GF-D8 (cell line): Measurements from ENCODE around the gene CCDC85B.

Experiments used
- DNase-seq: peaks from one replicate; lab custom pipeline; 2025; lab: John Stamatoyannopoulos, UW

CCDC85B gene

GRCh38 chr11:65911682-65912568, 21.5 kb downstream of the CCDC85B start:
- no peak for DNase-seq

- no peak for DNase-seq
Observed at GRCh38 chr11:65912845-65913244, 22.4 kb downstream of the CCDC85B start.

GRCh38 chr11:65915101-65915820, 24.8 kb downstream of the CCDC85B start:
- no peak for DNase-seq

GRCh38 chr11:65915821-65916251, 25.4 kb downstream of the CCDC85B start:
- DNase-seq, result no peak

DNA sequence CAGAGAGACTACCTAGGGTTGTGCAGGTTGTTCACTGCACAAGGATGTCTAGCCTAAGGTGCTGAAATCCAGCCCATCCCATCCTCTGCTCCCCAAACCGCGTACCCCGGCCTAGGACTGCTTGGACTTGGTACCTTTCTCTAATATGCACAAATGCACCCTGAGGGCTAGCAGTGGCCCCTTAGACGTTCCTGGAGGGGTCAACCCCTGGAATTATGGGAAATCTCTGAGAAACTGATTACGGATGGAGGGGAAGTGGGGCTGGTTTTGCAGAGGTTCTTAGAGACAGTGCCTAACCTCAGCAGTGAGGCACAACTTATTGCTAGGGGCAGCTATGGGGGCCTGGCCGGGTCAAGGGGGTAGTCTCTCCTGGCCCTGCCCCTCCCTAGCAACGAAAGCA, 25.9 kb downstream of the CCDC85B start:
- DNase-seq, result no peak

DNA sequence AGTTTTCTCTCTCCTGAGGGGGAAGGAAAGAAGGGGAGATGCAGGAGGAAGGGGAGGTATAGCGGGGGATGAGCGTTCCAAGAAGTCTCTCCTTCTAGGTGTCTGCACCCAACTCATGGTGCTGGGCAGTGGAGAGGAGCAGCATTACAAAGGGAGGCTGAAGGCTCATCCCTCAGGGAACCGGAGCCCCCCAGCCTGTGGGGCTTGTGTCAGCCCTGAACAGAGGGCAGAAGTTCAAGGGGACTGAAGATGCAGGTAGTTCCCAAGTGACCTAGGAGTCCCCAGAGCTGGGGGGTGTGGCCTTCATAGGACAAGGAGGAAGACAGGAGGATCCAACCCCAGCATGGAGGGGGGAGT, 26.6 kb downstream of the CCDC85B start:
- DNase-seq, result no peak

DNA sequence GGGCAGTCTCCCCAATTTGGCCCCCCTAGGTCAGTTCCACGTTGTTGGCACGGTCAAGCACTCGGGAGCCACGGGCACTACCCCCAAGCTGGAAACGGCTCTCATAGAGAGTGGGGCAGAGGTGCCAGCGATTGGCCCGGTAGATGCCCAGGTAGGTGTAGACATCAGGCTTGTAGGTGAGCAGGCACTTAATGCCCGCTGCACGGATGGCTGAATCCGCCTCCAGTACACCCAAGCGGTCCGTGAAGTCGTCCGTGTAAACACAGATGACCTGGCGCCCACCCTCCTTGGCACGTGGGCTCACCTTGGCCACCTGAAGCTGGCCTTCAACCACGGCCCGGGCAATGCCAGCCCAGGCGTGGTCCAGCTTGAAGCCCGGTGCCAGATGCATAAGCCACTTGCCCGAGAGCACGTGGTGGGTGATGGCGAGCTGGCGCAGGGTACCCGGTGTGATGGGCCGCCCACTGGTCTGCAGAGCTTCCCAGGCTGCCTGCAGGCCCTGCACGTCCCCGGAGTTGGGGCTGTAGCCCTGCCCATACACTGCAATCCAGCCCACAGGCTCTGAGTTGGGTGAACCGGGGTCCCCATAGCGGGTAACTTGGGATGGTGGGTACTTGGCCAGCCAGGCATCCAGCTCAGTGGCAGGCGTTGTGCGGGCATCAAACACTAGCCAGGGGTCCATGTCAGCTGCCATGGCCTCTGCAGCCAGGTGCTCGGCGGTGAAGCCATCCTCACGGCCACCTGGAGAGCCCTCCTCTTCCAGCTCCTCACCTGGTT, 27.1 kb downstream of the CCDC85B start:
- DNase-seq, result no peak

- no peak for DNase-seq
Observed at GRCh38 chr11:65918211-65919140, 28.0 kb downstream of the CCDC85B start, which contains the start of gene C11orf68. Gene C11orf68, minus strand, starts transcription at chr11:65919062. Its CDS starts 31 bp downstream, at chr11:65919031.

DNA sequence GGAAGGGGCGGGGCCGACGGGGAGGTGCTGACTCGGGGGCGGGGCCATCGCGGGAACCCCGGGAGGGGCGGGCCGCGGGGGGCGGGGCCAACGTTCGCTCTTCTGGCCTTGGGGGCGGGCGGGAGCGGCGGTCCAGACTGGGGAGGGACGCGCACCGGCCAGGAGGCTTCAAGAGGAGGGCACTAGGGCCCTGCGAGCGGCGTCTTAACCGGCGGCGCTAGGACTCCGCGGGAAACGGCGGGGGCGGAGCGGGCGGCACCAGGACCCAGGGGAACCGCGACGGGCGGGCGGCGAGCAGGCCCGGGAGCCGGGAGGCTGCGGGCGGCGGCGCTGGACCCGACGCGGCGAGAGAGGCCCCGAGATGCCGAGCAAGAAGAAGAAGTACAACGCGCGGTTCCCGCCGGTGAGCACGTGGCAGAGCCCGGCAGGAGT, 28.7 kb downstream of the CCDC85B start, which contains the start of gene DRAP1:
DRAP1 (plus strand) TSS at position 286 of the 432 bp plus-strand sequence; CDS start at position 362, 76 bp downstream.
- DNase-seq, result peak; percentile 92

GRCh38 chr11:65919573-65920371, 29.3 kb downstream of the CCDC85B start:
- no peak for DNase-seq

DNA sequence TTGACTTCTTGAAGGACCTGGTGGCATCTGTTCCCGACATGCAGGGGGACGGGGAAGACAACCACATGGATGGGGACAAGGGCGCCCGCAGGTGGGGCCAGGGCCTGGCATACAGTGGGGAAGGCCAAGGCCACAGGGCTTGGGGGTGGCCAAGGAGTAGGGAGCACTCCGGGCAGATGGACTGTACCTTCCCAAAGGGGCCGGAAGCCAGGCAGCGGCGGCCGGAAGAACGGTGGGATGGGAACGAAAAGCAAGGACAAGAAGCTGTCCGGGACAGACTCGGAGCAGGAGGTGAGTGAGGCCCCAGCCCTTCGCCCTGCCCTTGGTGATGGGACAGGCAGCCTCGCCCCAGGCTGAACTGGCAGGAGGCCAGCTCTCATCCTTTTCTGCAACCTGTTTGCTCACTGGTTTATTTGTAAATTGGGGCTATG, 29.9 kb downstream of the CCDC85B start:
- DNase-seq, result no peak

- no peak for DNase-seq
Observed at GRCh38 chr11:65921033-65921555, 30.6 kb downstream of the CCDC85B start.

DNA sequence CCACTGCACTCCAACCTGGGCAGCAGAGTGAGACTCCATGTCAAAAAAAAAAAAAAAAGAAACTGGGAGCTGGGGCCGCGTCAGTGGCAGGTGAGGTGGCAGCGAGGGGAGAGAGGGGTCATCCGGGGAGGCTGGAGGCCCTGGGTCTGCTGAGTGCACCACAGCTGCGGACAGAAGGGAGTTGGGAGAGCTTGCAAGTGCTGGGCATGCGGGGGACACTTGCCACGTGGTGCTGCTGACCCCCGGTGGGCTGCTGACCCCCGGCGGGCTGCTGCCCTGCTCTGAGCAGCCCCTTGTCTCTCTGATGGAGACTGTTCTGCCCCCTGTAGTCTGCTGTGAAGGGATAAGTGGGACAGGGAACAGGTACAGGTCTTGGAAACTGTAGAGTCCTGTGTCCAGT, 31.4 kb downstream of the CCDC85B start:
- no peak for DNase-seq

DNA sequence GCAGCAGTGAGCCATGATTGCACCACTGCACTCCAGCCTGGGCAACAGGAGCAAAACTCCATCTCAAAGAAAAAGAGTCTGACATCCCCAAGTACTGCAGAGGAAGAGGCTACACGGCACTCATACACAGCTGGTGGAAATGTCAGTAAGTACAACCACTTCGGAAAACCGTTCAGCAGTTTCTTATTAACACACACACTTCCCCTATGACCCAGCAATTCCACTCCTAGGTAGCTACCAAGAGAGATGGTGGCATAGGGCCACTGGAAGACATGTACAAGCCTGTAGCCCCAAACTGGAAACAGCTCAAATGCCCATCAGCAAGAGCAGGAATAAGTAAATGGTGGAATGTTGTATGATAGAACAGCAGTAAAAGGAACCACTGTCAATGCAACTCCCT, 32.1 kb downstream of the CCDC85B start:
- no peak for DNase-seq

- no peak for DNase-seq
Observed at GRCh38 chr11:65925397-65925796, 34.9 kb downstream of the CCDC85B start.

DNA sequence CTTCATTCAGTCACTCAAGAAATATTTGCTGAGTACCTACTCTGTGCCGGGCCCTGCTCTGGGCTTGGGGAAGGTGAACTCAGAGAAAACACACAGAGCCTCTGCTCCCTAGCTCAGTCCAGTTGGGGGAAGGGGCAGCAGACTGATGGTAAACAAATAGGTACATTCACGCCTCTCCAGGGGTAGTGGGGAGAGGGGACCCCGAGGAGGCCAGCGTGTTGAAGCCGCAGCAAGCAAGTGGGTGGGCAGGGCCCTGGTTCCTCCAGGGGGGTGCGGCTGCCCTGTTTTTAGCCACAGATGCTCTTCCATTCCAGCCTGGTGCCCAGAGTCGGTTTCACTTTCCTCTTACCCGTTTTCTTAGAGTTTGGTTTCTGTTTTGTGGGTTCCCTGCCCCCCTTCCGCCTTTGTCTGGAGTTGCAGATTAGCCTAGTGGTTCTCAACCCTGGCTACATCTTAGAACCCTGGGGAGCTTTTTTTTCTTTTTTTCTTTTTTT, 37.5 kb downstream of the CCDC85B start:
- no peak for DNase-seq

GRCh38 chr11:65928667-65929066, 38.2 kb downstream of the CCDC85B start:
- no peak for DNase-seq

DNA sequence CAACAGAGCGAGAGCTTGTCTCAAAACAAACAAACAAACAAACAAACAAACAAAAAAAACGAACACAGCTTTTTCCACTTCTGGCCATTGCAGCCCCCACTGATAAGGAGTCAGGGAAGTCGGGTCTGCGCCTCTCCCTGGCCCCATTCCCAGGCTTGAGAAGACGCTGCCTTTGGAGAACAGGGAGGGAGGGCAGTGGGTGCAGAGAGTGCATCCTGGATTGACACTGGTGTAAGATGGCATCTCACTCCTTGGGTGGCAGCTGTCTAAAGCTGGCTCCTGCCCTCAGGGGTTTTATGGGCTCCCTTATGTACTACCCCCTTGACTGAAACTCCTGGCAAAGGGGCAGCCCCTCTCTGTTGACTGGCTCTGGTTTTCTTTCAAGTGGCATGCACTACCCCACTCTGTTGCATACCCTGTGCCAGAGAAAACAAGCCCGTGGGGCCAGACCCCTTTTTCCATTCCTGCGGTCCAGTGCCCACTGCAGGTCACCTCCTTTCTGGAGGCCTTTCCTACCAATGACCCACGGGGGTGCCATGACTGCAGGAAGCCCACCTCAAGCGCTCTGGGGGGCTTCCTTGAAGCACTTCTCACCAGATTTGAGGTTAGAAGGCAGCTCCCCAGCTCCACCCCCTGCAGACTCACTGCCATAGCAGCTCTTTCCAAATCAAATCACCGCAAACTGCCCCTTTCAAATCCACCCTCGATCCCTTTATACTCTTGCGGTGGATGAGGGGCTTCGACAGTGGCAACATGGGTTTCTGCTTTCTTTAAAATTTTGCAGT, 41.5 kb downstream of the CCDC85B start:
- DNase-seq, result no peak

DNA sequence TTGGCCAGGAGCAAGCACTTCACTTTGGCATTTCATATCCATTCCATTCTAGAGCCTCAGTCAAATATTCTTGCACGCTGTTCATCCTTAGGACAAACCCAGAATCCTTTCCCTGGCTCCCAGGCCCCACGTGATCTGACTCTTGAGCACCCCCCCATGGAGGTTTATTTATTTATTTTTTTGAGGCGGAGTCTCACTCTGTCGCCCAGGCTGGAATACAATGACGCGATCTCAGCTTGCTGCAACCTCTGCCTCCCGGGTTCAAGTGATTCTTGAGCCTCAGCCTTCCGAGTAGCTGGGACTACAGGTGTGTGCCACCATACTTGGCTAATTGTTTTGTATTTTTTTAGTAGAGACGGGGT, 42.1 kb downstream of the CCDC85B start:
- no peak for DNase-seq
